Left kidney (tissue), 8 donors: ENCODE results near the gene LCE1A. TPM values are rescaled to one million over a fixed set of nuclear protein-coding genes. Genes with fewer than 3 reads are reported as not detected.

Experiments used
- DNase-seq: peaks from one replicate; pipeline ENCODE4 v3.0.0-alpha.2; 2013
- long read RNA-seq, 8 donors: transcript quantifications; one replicate each; lab custom pipeline, GENCODE V29; 2026
- polyA plus RNA-seq: library from polyadenylated mRNA; unstranded; fragments of 120-200 nt; gene quantifications from one replicate; pipeline ENCODE4 v1.2.1, GENCODE V29; 2013; ENCODE audit not compliant: insufficient read length

Gene LCE1A
- not detected for polyA plus RNA-seq
- long read RNA-seq, donor 1, result 0 reads
- long read RNA-seq, donor 2, result 0 reads
- long read RNA-seq, donor 3, result 0 reads
- long read RNA-seq, donor 4, result 0 reads
- long read RNA-seq, donor 5, result 0 reads
- long read RNA-seq, donor 6, result 0 reads
- long read RNA-seq, donor 7, result 0 reads
- long read RNA-seq, donor 8, result 0 reads

- no peak for DNase-seq
Measured at GRCh38 chr1:152827173-152827572, at the start of gene LCE1A. TSS of gene LCE1A (plus strand) at chr1:152827473. CDS start at chr1:152827473, 0 bp downstream.

DNA sequence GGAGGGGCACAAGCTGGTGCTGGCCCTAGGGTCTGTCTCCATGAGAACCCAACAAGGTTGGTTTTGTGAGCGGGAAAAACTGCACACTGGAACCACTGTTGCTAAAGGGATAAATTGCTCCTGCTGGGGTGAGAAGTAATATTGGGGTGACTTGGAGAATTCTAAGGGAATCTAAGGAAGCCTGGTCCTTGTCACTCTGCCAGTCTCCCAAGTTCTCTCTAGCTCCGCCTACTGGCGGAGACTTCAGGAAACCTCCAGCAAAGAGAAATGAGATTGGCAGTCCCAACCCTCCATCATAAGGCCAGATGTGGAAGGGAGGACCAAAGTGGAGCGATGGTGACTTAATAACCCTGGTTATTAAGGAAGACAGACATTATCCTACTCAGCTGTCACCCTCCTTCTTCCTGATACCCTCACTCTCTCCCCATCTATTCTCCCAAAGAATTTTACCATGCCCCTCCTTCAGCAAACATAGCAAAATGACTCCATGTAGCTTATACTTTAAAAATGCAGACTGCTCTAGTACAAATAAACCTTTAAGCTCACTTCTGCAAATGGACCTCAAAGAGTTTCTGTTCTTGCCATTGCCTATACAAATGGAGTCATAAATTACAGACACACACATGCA lies 49.6 kb upstream of the LCE1A start:
- no peak for DNase-seq

GRCh38 chr1:152783095-152783494 lies 44.2 kb upstream of the LCE1A start:
- no peak for DNase-seq

DNA sequence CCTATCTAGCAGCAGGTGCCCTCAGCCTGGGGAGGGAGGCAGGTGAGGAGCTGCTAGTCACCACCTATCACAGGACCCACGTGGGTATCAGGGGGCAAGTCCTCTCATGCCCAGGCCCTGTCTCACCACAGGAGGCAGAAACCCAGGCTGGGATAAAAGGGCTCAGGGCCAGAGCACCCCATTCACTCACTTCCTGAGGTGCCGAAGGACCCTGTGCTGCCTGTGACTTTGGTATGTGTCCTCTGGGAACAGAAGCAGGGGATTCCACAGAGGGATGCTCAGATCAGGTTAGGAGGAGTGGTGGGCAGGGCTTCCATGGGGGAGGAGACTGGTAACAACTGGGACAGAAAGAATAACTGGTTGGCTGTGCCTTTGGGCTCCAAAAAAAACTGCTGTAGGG lies 41.2 kb upstream of the LCE1A start, which contains the start of gene LCE1E:
TSS of gene LCE1E (plus strand) at position 181 of the 400 bp plus-strand sequence. CDS start 1,043 bp downstream, outside the sequence.
- no peak for DNase-seq

- no peak for DNase-seq
Measured at GRCh38 chr1:152795686-152796085, 31.6 kb upstream of the LCE1A start.

- DNase-seq, result no peak
Measured at GRCh38 chr1:152796421-152796820, 30.9 kb upstream of the LCE1A start, which contains the start of gene LCE1D. TSS of gene LCE1D (plus strand) at chr1:152796721. CDS start at chr1:152797795, 1,074 bp downstream.

DNA sequence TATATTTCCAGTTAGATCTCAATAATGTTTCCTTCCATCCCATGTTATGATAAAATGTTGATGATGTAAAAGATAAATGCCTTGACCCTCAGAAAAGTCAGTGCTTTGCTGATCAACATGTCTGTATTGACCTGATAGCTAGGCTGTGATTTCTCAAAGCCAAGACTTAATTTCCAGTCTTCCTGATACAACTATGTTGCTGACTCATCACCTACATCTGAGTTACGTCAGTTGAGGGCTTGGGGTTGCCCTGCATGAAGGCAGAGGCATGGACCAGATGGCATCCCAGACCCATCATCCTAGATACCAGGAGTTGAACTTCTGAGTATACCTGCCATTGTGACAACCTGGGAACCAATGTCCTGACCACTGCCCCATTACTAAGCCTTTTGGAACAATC lies 25.9 kb upstream of the LCE1A start:
- DNase-seq, result no peak

GRCh38 chr1:152806576-152806975 lies 20.7 kb upstream of the LCE1A start, which contains the start of gene LCE1C:
TSS of gene LCE1C (minus strand) at chr1:152806651. CDS start at chr1:152805478, 1,173 bp downstream.
- DNase-seq, result no peak

- no peak for DNase-seq
Measured at GRCh38 chr1:152811050-152811449, 16.2 kb upstream of the LCE1A start.

DNA sequence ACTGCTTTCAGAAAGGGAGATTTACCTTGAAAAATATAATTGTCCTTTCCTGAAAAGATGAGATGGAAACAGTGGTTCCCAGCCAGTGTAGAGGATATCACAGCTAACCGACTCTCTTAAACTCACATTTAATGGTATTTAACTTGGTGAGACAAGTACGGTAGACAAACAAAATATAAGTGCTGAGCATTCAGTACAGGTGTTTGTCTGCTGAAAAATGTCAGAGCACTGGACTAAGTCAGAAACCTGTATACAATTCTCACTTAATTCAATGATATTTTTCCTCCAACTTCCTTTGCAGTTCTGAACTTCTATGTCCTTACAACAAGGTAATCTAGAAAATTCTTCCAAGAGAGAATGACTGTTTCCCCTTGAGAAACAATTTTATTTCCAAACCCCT lies 15.6 kb upstream of the LCE1A start, which contains the start of gene LCE1B:
TSS of gene LCE1B (plus strand) at position 301 of the 400 bp plus-strand sequence. CDS start 476 bp downstream, outside the sequence.
- no peak for DNase-seq

DNA sequence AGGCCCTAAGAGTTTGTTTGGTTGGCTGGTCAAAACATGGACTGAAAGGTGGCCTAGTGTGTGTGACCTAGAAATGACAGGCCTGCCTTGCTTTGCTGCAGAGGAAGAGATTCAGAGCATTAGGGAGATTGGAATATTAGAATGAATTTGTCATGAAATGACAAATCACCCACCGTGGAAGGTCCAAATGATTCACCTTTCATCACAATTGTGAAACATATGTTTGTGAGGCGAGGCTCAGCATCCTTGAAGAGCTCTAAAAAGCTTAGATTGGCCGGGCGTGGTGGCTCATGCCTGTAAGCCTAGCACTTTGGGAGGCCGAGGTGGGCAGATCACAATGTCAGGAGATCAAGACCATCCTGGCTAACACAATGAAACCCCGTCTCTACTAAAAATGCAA lies 10.0 kb upstream of the LCE1A start:
- DNase-seq, result no peak

DNA sequence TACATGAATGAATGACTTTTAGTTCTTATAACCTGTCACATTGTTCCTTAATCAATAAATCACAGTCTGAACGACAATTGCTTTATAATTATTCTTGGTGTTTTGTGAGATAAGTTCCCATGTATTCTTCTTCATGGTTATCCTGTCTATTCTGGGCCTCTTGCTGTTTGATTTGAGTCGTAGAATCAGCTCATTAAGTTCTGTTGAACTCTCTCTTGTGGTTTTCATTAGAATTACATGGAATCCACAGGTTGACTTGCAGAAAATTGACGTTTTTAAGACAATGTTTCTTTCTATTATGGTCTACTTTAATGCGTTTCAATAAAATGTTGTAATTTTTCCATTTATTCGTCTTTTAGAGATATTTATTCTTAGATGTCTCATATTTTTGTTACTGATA lies 4.0 kb upstream of the LCE1A start:
- no peak for DNase-seq

GRCh38 chr1:152824964-152825363 lies 2.3 kb upstream of the LCE1A start:
- no peak for DNase-seq

GRCh38 chr1:152836870-152837269 lies 9.6 kb downstream of the LCE1A start:
- no peak for DNase-seq

DNA sequence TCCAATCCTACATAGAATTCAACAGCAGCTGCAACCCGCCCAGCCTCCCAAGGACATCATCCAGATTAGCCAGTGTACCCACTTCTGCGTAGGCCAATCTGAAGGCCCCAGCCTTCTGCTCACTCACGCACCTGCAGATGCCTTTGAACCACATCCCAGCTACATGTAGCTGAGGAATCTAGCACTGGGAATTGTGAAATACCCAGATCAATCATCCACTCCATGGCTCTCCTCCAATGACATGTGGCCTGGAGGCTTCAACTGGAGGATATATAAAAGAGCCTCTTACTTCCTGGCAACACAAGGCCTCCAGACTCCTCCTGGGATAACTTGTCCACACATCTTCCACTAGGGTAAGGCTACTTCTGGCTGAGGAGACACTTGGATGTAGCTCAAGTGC lies 15.3 kb downstream of the LCE1A start, which contains the start of gene LCE6A:
TSS of gene LCE6A (plus strand) at position 301 of the 400 bp plus-strand sequence. CDS start 665 bp downstream, outside the sequence.
- no peak for DNase-seq

- DNase-seq, result no peak
Measured at GRCh38 chr1:152855661-152856060, 28.4 kb downstream of the LCE1A start.

- no peak for DNase-seq
Measured at GRCh38 chr1:152858062-152858461, 30.8 kb downstream of the LCE1A start.

DNA sequence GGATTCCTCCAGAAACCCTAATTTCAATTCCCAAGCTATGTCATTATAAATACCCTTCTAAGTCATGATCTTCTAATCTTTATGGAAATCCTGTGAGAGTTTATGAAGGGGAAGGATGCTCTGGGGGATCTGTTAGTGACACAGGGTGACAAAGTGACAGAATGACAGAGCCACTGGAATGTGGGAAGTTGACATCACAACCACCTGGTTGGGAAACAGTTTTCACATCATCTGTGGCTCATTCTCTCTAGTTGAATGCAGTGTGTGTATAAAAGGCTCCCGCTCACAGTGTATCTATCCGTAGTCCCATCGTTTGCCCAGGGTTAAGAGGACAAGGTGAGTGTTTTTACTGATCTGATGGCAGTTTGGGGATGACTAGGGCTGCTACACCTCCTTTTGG lies 32.4 kb downstream of the LCE1A start, which contains the start of gene LCE7A:
TSS of gene LCE7A (plus strand) at position 301 of the 400 bp plus-strand sequence. CDS start 702 bp downstream, outside the sequence.
- no peak for DNase-seq

DNA sequence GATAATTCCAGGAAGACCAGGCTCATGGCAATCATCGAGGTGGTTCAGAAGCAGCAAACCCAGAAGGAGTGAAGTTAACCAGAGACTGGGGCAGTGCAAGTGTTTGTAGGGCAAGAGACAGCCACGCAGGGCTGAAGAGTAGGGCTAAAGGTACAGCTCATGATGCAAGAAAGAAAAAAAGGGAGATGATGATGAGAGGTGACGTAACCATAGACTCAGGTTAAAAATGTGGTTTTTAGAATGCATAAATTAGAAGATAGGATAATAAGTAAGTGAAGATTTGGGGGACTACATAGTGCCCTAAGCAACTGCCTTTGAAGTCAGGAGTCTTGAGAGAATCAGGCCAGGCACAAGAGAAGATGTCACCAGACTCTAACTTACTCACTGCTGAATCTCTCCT lies 32.9 kb downstream of the LCE1A start:
- DNase-seq, result no peak

GRCh38 chr1:152861374-152861773 lies 34.1 kb downstream of the LCE1A start:
- DNase-seq, result no peak

- no peak for DNase-seq
Measured at GRCh38 chr1:152864443-152864842, 37.2 kb downstream of the LCE1A start.

DNA sequence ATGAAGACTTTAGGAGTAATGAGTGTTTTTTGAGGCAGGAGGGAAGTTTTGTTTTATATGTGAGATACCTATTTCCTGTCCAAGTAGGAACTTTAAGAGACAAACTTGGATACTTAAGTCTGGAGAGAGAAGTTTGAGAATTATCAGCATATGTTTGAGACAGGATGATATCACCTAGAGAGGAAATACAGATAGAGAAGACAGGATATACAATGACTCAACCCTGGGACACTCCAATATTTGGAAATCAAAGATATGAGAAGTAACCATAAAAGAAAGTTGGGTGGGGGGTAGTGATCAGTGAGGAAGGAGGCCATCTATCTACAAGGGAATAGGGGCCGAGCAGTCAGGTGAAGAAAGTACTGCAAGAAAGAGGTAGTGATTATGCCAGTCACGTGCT lies 39.0 kb downstream of the LCE1A start:
- DNase-seq, result no peak

- DNase-seq, result peak; percentile 34
Measured at GRCh38 chr1:152869808-152870419, 42.6 kb downstream of the LCE1A start.
